Peyer's patch (tissue), 4 donors: ENCODE measurements around the gene LINGO4. TPM values are rescaled to one million over a fixed set of nuclear protein-coding genes. Genes with fewer than 3 reads are reported as not detected.

ENCODE experiments used
- DNase-seq, 3 donors: peaks; one replicate each; pipeline ENCODE4 v3.0.0-alpha.2; 2017 to 2019
- H3K27ac ChIP-seq, 4 donors: fragments of 200-600 bp; sonication (generic); one replicate each; pipeline ENCODE4 v1.5.1; 2016 to 2019
- H3K27me3 ChIP-seq, 2 donors: fragments of 200-600 bp; sonication (generic); one replicate each; pipeline ENCODE4 v1.5.1; 2019
- H3K36me3 ChIP-seq, 3 donors: fragments of 200-600 bp; sonication (generic); one replicate each; pipeline ENCODE4 v1.5.1; 2016 to 2019
- H3K4me1 ChIP-seq, 4 donors: fragments of 200-600 bp; sonication (generic); one replicate each; pipeline ENCODE4 v1.5.1; 2016 to 2019
- H3K4me3 ChIP-seq, 4 donors: fragments of 200-600 bp; sonication (generic); 1 replicate in 3 of 4; 2 replicates in 1 of 4; pipeline ENCODE4 v1.5.1; 2016 to 2019; ENCODE audit warnings: mild to moderate bottlenecking in 1 of 4
- H3K9me3 ChIP-seq, 4 donors: fragments of 200-600 bp; sonication (generic); one replicate each; pipeline ENCODE4 v1.5.1; 2016 to 2019; ENCODE audit warnings: mild to moderate bottlenecking in 1 of 4
- POLR2A ChIP-seq, 2 donors: fragments of 450-650 bp; IDR thresholded peaks; one replicate each; pipeline ENCODE4 v1.5.1; 2017; ENCODE audit warnings: antibody characterized with exemption in 2 of 2, mild to moderate bottlenecking in 2 of 2, moderate library complexity in 2 of 2
- total RNA-seq, 4 donors: library from RNA; depleted of rRNA; stranded (reverse); fragments of >200 nt; gene quantifications; one replicate each; pipeline ENCODE4 v1.1.0, GENCODE V29; 2016
- TF ChIP-seq, protein P1 (sequence below), 6 experiments: fragments of 450-650 bp in 4 of 6; fragments of 200-600 bp in 2 of 6; sonication (generic) in 1 of 6; IDR thresholded peaks; one replicate each; pipeline ENCODE4 v1.5.1; 2017 to 2019; ENCODE audit warnings: antibody characterized with exemption in 6 of 6, mild to moderate bottlenecking in 3 of 6, moderate library complexity in 1 of 6

The LINGO4 gene
- total RNA-seq, 4 donors from 2014 or later = 1.0 to 1.3 (median 1.1) TPM; not detected in 1

DNA sequence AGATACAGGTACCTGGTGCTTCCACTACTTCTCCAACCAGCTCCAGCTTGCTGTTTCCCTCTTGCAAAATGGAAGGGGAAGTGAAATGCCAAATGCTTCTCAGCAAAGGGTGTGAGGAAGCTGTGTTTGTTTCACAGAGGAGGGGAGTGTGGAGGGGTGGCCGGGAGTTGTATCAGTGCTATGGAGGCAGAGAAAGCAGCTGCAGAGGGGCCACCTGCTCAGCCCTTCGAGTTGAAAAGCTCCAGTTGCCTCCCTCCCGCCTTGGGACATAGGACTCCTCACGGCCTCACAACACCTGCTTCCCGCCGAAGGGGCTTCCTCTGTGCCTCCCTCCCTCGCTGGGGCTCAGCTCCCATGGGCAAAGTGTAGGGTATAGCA lies 12.1 kb upstream of the LINGO4 start:
- Histone ChIP-seq H3K27me3 (no peaks in the 10 kb centered on the region), H3K4me3 (no peak overlapping the region), H3K9me3 (no peaks in the 10 kb centered on the region), H3K27ac (no peak overlapping the region), H3K4me1 (no peaks in the 10 kb centered on the region), H3K36me3 (peaks cover 0 to 18% (median 0%) of the 10 kb centered on the region in 3 donors)
- no peak for DNase-seq
- TF ChIP-seq, protein P1, sequence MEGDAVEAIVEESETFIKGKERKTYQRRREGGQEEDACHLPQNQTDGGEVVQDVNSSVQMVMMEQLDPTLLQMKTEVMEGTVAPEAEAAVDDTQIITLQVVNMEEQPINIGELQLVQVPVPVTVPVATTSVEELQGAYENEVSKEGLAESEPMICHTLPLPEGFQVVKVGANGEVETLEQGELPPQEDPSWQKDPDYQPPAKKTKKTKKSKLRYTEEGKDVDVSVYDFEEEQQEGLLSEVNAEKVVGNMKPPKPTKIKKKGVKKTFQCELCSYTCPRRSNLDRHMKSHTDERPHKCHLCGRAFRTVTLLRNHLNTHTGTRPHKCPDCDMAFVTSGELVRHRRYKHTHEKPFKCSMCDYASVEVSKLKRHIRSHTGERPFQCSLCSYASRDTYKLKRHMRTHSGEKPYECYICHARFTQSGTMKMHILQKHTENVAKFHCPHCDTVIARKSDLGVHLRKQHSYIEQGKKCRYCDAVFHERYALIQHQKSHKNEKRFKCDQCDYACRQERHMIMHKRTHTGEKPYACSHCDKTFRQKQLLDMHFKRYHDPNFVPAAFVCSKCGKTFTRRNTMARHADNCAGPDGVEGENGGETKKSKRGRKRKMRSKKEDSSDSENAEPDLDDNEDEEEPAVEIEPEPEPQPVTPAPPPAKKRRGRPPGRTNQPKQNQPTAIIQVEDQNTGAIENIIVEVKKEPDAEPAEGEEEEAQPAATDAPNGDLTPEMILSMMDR (IDR thresholded peaks at IDR 0.05) = no peak
- TF ChIP-seq POLR2A (IDR thresholded peaks at IDR 0.05) = no peak

DNA sequence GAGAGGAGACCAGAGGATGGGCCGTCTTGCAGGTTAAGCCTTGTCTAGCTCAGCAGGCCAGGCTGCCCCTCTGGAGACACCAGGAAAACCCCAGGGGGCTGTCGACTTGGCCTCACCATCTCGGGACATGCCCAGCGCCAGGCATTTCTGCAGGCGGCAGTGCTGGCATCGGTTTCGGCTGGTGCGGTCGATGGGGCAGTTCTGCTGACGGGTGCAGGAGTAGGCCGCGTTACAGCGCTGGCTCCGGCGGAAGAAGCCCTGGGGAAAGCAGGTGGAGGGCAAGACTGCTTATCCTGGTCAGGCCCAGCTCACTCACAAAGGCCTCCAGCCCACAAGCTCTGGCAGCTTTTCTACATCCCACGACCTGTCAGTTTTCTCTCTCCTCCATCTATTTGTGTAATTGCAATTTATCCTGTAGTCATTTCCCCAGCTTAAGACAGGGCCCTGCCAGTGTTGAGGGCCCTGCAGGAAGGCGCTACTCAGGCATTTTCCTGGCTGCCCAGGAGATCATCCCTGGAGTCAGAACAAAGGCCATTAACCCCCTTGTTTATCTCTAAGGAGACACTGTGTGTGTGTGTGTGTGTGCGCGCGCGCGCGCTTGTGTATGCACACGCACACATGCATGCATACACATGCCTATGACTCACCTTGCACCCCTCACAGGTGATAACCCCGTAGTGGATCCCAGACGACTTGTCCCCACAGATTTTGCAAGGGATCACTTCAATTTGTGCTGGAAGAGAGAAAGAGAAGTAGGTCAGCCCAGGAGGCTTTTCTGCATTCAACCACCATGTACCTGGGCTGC lies 11.5 kb upstream of the LINGO4 start:
- no peak for DNase-seq
- Histone ChIP-seq H3K36me3 (peaks cover 0 to 18% (median 0%) of the 10 kb centered on the region in 3 donors), H3K27ac (peak overlapping the region in 1 of 4 donors; percentile 31), H3K9me3 (no peaks in the 10 kb centered on the region), H3K4me3 (no peak overlapping the region), H3K4me1 (no peaks in the 10 kb centered on the region), H3K27me3 (no peaks in the 10 kb centered on the region)
- TF ChIP-seq, protein P1 (IDR thresholded peaks at IDR 0.05) = no peak
- TF ChIP-seq POLR2A (IDR thresholded peaks at IDR 0.05) = no peak

DNA sequence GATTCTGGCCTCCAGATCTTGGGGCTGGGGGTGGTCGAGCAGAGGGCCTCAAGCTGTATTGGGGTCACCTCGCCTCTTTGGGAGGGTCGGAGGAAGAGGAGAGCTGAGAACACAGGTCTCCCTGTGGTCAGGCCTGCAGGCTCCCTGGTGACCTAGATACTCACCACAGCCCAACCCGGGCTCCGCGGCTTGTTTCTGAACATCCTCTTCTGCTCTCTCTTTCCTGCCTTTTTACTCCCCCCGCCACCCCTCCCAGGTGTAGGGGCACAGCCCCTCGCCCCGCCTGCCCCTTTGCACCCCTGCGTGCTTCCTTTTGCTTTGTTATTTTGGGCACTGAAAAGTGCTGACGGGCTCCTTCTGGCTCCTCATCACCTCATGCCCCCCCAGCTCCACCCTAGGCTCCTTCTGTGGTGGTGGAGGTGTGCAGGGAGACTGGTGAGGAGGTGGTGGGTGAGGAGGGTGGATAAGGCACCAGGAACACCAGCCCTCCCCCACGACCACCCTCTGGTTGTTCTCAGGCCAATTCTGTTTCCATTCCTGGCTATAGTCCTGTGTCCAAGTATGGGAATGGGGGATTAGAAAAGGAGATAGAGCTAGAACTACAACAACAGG lies 10.6 kb upstream of the LINGO4 start:
- DNase-seq = peak in 2 of 3 donors; percentile 52 to 79
- no peak for TF ChIP-seq POLR2A (IDR thresholded peaks at IDR 0.05)
- TF ChIP-seq, protein P1 (IDR thresholded peaks at IDR 0.05) = no peak

DNA sequence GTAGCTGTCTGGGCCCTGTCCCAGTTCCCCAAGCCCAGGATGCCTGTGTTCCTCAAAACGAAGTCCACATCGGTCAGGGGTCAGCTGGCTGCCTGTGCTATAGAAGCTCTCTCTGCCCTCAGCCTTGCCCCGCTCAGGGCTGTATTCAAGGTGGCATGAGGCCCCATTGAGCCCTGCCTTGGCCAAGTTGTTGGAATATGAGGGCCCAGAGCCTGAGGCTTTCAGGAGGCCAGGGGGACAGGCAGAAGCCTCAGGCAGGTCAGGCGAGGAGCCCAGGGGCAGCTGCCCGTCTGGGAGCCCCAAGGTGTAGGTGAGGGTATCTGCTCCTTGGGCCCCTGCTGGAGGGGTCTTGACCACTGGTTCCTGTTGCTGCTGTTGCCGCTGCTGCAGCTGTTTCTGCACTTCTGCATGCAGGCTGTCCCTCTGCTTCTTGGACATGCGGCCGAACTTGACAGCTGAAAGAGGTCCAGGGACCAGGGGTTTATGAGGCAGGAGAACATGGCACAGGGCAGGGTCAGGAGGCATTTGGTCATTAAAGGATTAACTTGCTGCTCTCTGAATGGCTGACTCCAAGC lies 9.8 kb upstream of the LINGO4 start:
- H3K27ac ChIP-seq = no peak overlapping the region
- peaks cover 0 to 18% (median 0%) of the 10 kb centered on the region in 3 donors for H3K36me3 ChIP-seq
- no peak overlapping the region for H3K4me3 ChIP-seq
- DNase-seq = no peak
- H3K9me3 ChIP-seq = no peaks in the 10 kb centered on the region
- no peaks in the 10 kb centered on the region for H3K27me3 ChIP-seq
- TF ChIP-seq, protein P1 (IDR thresholded peaks at IDR 0.05) = no peak
- no peak for TF ChIP-seq POLR2A (IDR thresholded peaks at IDR 0.05)
- no peaks in the 10 kb centered on the region for H3K4me1 ChIP-seq

More for the DNA sequence above, 10.6 kb upstream of the LINGO4 start:
- no peaks in the 10 kb centered on the region for H3K9me3 ChIP-seq
- no peak overlapping the region for H3K4me3 ChIP-seq
- H3K27me3 ChIP-seq = no peaks in the 10 kb centered on the region
- peaks cover 0 to 18% (median 0%) of the 10 kb centered on the region in 3 donors for H3K36me3 ChIP-seq
- no peaks in the 10 kb centered on the region for H3K4me1 ChIP-seq
- peak overlapping the region in 1 of 4 donors; percentile 31 for H3K27ac ChIP-seq

DNA sequence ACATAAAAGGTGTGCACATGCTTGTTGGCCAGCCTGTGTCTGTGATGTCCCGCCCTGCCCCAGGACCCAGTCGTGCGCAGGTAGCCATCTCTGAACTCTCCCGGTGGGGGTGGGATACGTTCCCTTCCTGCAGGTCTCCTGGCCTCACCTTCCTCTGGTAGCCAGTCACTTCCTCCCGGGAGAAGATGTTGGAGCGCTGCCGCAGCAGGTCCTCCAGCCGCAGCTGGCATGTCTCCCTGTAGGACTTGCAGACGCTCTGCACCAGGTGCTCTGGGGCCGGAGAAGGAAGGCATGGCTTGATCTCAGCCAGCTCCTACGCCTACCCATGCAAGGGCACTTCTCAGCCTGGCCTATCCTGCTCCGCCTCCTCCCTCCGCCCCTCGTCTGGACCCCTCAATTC lies 9.2 kb upstream of the LINGO4 start:
- Histone ChIP-seq H3K4me1 (no peaks in the 10 kb centered on the region), H3K9me3 (no peaks in the 10 kb centered on the region), H3K36me3 (peaks cover 0 to 18% (median 0%) of the 10 kb centered on the region in 3 donors), H3K27me3 (no peaks in the 10 kb centered on the region), H3K27ac (no peak overlapping the region), H3K4me3 (no peak overlapping the region)
- no peak for TF ChIP-seq POLR2A (IDR thresholded peaks at IDR 0.05)
- TF ChIP-seq, protein P1 (IDR thresholded peaks at IDR 0.05) = no peak
- no peak for DNase-seq
